ENCODE results near the gene PARD3B.

PARD3B gene

DNA sequence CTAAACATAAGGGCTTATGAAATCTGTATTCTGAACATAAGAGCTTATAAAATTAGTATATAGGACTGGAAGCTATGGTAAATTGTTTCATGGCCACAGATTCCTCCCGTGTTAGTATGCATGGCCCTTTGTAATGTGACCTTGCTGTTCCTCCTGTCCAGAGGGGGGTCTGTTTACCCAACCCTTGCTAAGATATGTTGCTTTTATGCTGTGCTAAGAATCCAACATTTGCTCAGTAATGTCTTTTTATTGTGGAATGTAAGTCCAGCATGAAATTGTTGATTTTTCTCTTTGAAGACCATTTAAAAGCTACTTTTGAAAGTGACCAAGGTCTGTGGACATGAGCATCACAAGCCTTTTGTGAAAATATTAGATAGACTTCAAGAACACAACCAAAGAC, 485.4 kb downstream of the PARD3B start:
- no peak for DNase-seq (ENCODE audit: low read depth)
- TF ChIP-seq, protein P1, sequence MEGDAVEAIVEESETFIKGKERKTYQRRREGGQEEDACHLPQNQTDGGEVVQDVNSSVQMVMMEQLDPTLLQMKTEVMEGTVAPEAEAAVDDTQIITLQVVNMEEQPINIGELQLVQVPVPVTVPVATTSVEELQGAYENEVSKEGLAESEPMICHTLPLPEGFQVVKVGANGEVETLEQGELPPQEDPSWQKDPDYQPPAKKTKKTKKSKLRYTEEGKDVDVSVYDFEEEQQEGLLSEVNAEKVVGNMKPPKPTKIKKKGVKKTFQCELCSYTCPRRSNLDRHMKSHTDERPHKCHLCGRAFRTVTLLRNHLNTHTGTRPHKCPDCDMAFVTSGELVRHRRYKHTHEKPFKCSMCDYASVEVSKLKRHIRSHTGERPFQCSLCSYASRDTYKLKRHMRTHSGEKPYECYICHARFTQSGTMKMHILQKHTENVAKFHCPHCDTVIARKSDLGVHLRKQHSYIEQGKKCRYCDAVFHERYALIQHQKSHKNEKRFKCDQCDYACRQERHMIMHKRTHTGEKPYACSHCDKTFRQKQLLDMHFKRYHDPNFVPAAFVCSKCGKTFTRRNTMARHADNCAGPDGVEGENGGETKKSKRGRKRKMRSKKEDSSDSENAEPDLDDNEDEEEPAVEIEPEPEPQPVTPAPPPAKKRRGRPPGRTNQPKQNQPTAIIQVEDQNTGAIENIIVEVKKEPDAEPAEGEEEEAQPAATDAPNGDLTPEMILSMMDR (IDR thresholded peaks at IDR 0.05; ENCODE audit: low read length, missing control alignments) = no peak
- no peak overlapping the region for H3K4me3 ChIP-seq (replicated peaks; ENCODE audit: low read depth, low read length)

DNA sequence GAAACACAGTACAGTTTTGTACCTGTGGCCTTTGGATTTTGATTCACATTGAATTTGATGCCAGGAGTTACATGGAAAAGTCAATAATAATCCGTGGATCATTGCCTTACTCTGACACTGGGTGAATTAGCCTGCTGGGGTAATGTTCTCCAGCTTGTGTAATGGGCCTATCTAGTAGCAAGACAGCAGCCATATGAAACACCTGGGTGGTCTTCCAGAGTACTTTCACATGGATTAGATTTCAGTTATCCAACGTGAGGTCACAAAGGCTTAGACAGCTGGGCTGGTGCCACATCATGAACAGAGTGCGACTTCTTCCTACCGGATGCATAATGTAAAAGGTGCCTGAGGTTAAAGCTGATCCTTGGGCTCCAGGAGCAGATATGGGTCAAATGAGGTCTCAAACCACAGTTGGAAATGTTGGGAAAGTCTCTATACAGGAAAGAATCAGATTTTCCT, 486.8 kb downstream of the PARD3B start:
- no peak for DNase-seq (ENCODE audit: low read depth)
- H3K4me3 ChIP-seq (replicated peaks; ENCODE audit: low read depth, low read length) = no peak overlapping the region
- TF ChIP-seq, protein P1 (IDR thresholded peaks at IDR 0.05; ENCODE audit: low read length, missing control alignments) = no peak

DNA sequence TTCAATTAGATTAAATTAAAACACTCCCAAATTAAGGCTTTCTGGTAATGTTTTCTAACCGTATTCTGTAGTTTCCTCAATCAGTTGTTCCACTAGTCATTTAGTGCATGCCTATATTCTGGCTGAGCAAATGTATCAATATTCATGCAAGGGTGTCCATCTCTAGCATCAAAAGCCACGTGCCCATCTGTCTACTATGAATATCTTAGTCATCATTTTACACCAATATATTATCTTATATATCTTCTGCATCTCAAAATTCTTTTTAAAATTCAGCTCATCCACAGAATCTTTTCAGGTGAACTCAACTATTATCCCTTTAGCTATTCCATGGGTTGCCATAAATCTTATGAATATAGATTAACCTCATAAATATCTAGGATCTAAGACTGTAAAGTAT, 488.2 kb downstream of the PARD3B start:
- no peak overlapping the region for H3K4me3 ChIP-seq (replicated peaks; ENCODE audit: low read depth, low read length)
- TF ChIP-seq, protein P1 (IDR thresholded peaks at IDR 0.05; ENCODE audit: low read length, missing control alignments) = no peak
- no peak for DNase-seq (ENCODE audit: low read depth)

DNA sequence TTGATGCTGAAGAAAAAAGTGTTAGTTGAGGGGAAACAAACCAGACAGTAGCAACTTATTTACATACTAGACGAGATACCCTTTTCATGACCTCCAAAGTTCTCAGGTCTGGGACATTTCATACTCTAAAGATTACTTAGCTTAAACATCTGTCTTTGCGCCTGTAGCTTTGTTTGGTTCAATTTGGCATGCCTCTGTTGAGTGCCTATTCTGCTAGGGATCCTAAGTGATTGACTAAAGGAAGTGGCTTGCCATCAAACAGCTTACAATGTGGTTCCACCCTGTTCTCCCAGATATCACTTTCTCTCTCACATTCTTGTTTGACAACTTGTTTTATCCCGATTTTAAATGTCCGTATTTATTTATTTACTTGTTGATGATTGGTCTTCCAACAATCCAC, 488.8 kb downstream of the PARD3B start:
- TF ChIP-seq, protein P1 (IDR thresholded peaks at IDR 0.05; ENCODE audit: low read length, missing control alignments) = no peak
- no peak overlapping the region for H3K4me3 ChIP-seq (replicated peaks; ENCODE audit: low read depth, low read length)
- DNase-seq (ENCODE audit: low read depth) = no peak

DNA sequence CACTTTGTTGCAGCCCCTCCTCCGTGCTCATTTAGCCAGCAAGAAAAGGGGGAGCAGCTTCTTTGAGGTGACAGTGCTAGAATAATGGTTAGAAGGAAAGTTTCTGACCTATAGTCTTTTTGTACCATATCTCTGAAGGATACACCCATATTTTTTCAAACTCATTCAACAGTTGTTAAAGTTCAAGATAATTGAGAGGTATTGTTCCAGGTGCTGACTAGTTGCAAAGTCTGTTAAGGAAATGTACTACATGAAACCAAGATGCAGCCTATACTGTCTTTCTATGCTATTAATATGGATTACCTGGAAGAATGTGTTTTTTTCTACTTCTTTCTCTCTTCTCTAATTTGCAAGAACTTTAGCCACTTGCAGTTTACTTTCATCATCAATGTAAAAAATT, 495.0 kb downstream of the PARD3B start:
- TF ChIP-seq, protein P1 (IDR thresholded peaks at IDR 0.05; ENCODE audit: low read length, missing control alignments) = no peak
- no peak for DNase-seq (ENCODE audit: low read depth)
- H3K4me3 ChIP-seq (replicated peaks; ENCODE audit: low read depth, low read length) = no peak overlapping the region

DNA sequence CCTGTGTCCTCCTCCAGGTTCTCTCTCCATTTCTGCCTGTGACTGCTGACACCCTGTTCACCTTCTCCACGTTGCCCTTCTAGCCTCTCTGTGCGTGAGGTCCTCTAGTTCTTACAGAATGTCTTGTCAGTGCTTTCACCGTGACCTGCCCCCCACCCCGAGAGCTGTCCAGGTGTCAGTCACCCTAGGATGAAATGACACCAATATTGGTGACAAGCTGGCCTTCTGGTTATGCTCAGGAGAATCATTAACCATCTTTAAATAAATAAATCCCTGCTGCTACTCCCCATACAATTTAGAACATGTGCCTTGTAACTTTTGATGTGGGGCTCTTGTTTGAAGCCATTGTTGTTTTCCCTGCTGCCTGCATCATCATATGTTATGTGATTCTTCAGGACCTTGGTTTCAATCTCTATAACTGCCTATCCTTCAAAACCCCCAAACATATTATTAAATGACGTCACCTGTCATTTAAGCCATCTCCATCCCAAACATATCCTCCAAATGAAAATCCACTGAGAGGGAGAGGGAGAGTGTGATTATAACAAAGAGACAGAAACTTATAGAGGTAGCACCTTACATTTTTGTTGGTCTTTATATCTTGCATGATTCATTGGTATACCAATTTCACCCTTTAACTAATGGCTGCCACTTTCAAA, 496.3 kb downstream of the PARD3B start:
- no peak overlapping the region for H3K4me3 ChIP-seq (replicated peaks; ENCODE audit: low read depth, low read length)
- TF ChIP-seq, protein P1 (IDR thresholded peaks at IDR 0.05; ENCODE audit: low read length, missing control alignments) = no peak
- no peak for DNase-seq (ENCODE audit: low read depth)

DNA sequence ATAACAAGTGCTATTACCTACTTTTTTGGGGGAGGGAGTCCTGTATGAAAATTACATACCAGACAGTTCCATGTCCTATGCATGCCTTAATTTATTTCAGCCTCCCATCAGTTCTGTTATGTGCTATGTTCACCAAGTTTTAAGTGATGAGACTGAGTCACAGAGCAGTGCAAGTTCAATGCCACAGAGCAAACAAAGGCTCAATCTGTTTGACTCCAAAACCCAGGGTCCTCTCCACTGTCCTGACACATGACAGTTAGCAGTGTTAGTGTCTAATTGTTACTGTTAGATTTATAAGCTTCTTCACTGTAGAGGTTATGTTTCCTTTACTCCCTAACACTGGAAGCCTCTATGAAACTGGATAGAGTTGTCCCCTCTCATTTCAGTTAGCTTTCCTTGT, 498.0 kb downstream of the PARD3B start:
- no peak overlapping the region for H3K4me3 ChIP-seq (replicated peaks; ENCODE audit: low read depth, low read length)
- DNase-seq (ENCODE audit: low read depth) = no peak
- TF ChIP-seq, protein P1 (IDR thresholded peaks at IDR 0.05; ENCODE audit: low read length, missing control alignments) = no peak

Measured in fibroblast of pulmonary artery (primary cell).